Upper lobe of right lung (tissue), 1 donor: ENCODE measurements around the gene LRRTM1. TPM values are rescaled to one million over a fixed set of nuclear protein-coding genes. Genes with fewer than 3 reads are reported as not detected.
A peak's percentile ranks its signal among the peaks of the same experiment; 100 is the strongest.

Experiments
- ATAC-seq: fragments of 200-7000 bp; cut with Tn5 transposase; one replicate; pipeline ENCODE4 v1.9.1; 2020; ENCODE audit warnings: mild to moderate bottlenecking, moderate library complexity
- DNase-seq: peaks from one replicate; pipeline ENCODE4 v3.0.0-alpha.2; 2020
- H3K27ac ChIP-seq: fragments of 200-600 bp; one replicate; pipeline ENCODE4 v1.8.0; 2022
- H3K27me3 ChIP-seq: fragments of 200-600 bp; one replicate; pipeline ENCODE4 v1.8.0; 2022; ENCODE audit warnings: mild to moderate bottlenecking
- H3K36me3 ChIP-seq: fragments of 200-600 bp; one replicate; pipeline ENCODE4 v1.8.0; 2022
- H3K4me1 ChIP-seq: fragments of 200-600 bp; one replicate; pipeline ENCODE4 v1.8.0; 2022
- H3K4me3 ChIP-seq: fragments of 200-600 bp; one replicate; pipeline ENCODE4 v1.8.0; 2022; ENCODE audit warnings: mild to moderate bottlenecking
- H3K9me3 ChIP-seq: fragments of 200-600 bp; one replicate; pipeline ENCODE4 v1.8.0; 2022
- CTCF ChIP-seq: fragments of 200-600 bp; IDR thresholded peaks from one replicate; pipeline ENCODE4 v1.8.0; 2022; ENCODE audit warnings: antibody characterized with exemption
- intact Hi-C: fragments of 100-400 bp; cut with DNase I; formaldehyde crosslinking; loops from one replicate; pipeline ENCODE4 v1.11.0; 2022
- total RNA-seq: library from RNA; stranded (reverse); fragmentation: NEBNext Ultra II Directional; extraction: Animal tissue kit (Norgen Biotek cat#: 25700); gene quantifications from one replicate; pipeline ENCODE4 v1.2.1, GENCODE V29; 2021
- donor health status: DM: no; HTN: yes; CAD: no; lungs with severe emphysema.

LRRTM1 gene
- total RNA-seq, 1 donor from 2014 or later: not detected

DNA sequence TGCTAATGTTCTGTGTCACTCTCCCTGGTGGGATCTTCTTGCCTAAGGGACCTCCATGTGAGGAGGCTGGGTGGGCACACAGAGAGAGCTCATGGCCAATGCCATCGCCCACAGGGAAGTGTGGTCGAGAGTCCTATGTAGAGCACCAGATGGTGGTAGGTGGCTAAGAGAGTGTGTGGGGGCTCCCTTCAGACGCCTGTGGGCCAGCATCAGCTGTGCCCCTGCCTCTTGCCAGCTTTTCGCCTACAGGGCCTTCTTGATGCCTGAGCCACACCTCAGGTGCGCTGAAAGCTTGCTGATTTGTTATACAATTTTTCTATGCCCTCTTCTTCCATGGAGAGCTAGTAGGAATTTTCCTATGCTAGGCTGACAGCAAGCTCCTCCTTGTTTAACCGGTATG is 38.3 kb downstream of the LRRTM1 start:
- intact Hi-C loops: no loop called here
- no peak overlapping the region for H3K4me3 ChIP-seq
- H3K27ac ChIP-seq: no peak overlapping the region
- ATAC-seq: no peak
- H3K36me3 ChIP-seq: no peaks in the 10 kb centered on the region
- TF ChIP-seq CTCF: no peak
- no peaks in the 10 kb centered on the region for H3K27me3 ChIP-seq
- H3K4me1 ChIP-seq: no peaks in the 10 kb centered on the region
- H3K9me3 ChIP-seq: no peaks in the 10 kb centered on the region
- no peak for DNase-seq

DNA sequence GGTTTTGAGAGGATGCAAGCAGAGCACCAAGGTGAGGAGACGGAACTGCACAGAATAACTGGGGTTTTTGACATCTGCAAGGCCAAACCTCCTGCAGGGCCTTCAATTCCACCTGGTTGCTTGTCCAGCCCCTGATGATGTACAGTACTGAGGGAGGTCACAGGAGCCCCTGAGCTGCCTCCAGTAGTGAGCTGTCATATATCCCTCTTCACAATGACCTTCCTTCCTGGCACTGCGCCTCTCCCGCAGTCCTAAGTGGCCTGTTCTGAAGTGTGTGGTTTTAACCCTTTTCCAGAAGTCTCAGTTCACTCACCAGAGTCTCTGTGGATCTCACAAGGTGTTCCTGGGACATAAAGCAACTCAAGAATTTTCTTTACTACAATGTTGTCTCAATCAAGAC is 45.3 kb downstream of the LRRTM1 start:
- Histone ChIP-seq H3K4me3 (no peak overlapping the region), H3K36me3 (no peaks in the 10 kb centered on the region), H3K27me3 (no peaks in the 10 kb centered on the region), H3K4me1 (no peaks in the 10 kb centered on the region), H3K9me3 (no peaks in the 10 kb centered on the region), H3K27ac (no peak overlapping the region)
- TF ChIP-seq CTCF: no peak
- DNase-seq (no peak), ATAC-seq (peak; percentile 39)
- intact Hi-C loops: no loop called here

DNA sequence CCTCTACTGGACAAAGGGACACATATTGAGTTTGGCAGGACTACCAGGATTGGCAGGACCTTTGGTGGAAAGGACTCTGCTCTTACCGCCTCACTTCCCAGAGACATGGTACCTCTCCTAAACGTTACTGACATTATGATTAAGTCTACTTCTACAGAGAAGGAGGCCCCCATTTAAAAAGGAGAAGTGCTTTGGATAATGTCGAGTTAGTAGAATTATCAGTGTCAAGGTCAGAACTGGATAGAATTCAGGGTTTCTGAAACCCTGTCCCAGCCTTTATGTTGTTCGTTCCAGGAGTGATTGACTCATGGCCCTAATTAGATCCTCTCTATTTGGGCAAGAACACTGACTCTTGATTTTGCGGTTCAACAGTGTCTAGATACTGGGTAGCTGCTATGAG is 45.8 kb downstream of the LRRTM1 start:
- no peak overlapping the region for H3K27ac ChIP-seq
- H3K4me3 ChIP-seq: no peak overlapping the region
- DNase-seq: no peak
- no peak for TF ChIP-seq CTCF
- H3K9me3 ChIP-seq: no peaks in the 10 kb centered on the region
- H3K4me1 ChIP-seq: no peaks in the 10 kb centered on the region
- no peaks in the 10 kb centered on the region for H3K36me3 ChIP-seq
- no peak for ATAC-seq
- intact Hi-C loops: no loop called here
- no peaks in the 10 kb centered on the region for H3K27me3 ChIP-seq

- Histone ChIP-seq H3K9me3 (no peaks in the 10 kb centered on the region), H3K36me3 (no peaks in the 10 kb centered on the region), H3K4me1 (no peaks in the 10 kb centered on the region), H3K27me3 (no peaks in the 10 kb centered on the region), H3K27ac (no peak overlapping the region), H3K4me3 (no peak overlapping the region)
- intact Hi-C loops: no loop called here
- DNase-seq: no peak
- TF ChIP-seq CTCF: no peak
- ATAC-seq: no peak
These were observed 46.2 kb downstream of the LRRTM1 start for GRCh38 chr2:80258341-80258740.

DNA sequence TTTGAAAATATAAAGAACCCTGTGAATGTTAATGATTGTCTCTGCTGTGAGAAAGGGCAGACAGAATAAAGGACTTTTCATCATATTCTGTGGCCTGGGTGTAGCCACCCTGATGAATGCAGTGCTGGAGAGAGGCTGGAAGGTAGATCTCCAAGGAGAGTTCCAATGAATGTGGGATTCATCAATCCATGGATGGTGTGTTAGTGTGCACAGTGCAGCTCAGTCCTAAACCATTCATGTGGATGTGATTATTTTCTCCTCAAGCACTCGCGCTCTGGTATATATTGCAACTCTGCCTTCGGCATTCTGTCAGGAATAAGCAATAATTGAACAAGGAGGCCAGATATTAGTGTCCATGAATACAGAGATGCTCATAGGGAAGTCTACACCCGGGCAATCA is 47.1 kb downstream of the LRRTM1 start:
- intact Hi-C loops: no loop called here
- H3K9me3 ChIP-seq: no peaks in the 10 kb centered on the region
- H3K27ac ChIP-seq: no peak overlapping the region
- no peaks in the 10 kb centered on the region for H3K36me3 ChIP-seq
- no peaks in the 10 kb centered on the region for H3K27me3 ChIP-seq
- DNase-seq: no peak
- TF ChIP-seq CTCF: no peak
- H3K4me1 ChIP-seq: no peaks in the 10 kb centered on the region
- no peak overlapping the region for H3K4me3 ChIP-seq
- ATAC-seq: no peak

DNA sequence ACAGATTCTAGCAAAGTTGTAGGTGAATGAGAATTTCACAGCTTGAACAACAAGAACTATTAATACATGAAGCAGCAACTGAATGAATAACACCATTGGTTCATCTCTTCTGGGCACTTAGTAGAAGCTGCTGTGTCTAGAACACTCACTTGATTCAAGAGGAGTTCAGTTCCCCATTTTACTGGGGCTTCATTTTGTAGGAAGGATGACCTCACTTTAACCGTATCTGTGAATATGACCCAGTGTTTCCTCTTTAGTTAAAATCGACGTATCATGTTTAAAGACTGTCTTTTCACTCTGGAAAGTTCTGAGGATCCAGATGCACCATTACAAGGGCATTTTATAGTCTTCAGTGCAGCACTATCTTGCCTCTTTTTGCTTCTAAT is 47.8 kb downstream of the LRRTM1 start:
- intact Hi-C loops: no loop called here
- Histone ChIP-seq H3K36me3 (no peaks in the 10 kb centered on the region), H3K4me3 (no peak overlapping the region), H3K4me1 (no peaks in the 10 kb centered on the region), H3K27me3 (no peaks in the 10 kb centered on the region), H3K27ac (no peak overlapping the region), H3K9me3 (no peaks in the 10 kb centered on the region)
- no peak for ATAC-seq
- no peak for TF ChIP-seq CTCF
- no peak for DNase-seq
